H1 (cell line): ENCODE data around the gene HOXB6.

Source experiments
- CTCF ChIP-seq, 3 experiments: IDR thresholded peaks; 1 replicate in 2 of 3; 2 replicates in 1 of 3; pipeline versions ENCODE4 v1.5.1 to v1.6.1; 2011; ENCODE audit warnings: low read length in 3 of 3, mild to moderate bottlenecking in 3 of 3, inconsistent platforms in 2 of 3, low read depth in 1 of 3, moderate library complexity in 1 of 3; ENCODE audit not compliant: insufficient read depth in 1 of 3; ENCODE audit errors: control extremely low read depth in 1 of 3
- POLR2A ChIP-seq, 2 experiments: IDR thresholded peaks; 1 replicate in 1 of 2; 2 replicates in 1 of 2; pipeline ENCODE4 v1.6.1; 2011; ENCODE audit warnings: low read depth in 2 of 2, low read length in 2 of 2, mild to moderate bottlenecking in 2 of 2; ENCODE audit errors: control extremely low read depth in 1 of 2
- POLR2AphosphoS5 ChIP-seq: IDR thresholded peaks from 2 replicates; pipeline ENCODE4 v1.6.1; 2011; ENCODE audit warnings: low read depth, low read length

DNA sequence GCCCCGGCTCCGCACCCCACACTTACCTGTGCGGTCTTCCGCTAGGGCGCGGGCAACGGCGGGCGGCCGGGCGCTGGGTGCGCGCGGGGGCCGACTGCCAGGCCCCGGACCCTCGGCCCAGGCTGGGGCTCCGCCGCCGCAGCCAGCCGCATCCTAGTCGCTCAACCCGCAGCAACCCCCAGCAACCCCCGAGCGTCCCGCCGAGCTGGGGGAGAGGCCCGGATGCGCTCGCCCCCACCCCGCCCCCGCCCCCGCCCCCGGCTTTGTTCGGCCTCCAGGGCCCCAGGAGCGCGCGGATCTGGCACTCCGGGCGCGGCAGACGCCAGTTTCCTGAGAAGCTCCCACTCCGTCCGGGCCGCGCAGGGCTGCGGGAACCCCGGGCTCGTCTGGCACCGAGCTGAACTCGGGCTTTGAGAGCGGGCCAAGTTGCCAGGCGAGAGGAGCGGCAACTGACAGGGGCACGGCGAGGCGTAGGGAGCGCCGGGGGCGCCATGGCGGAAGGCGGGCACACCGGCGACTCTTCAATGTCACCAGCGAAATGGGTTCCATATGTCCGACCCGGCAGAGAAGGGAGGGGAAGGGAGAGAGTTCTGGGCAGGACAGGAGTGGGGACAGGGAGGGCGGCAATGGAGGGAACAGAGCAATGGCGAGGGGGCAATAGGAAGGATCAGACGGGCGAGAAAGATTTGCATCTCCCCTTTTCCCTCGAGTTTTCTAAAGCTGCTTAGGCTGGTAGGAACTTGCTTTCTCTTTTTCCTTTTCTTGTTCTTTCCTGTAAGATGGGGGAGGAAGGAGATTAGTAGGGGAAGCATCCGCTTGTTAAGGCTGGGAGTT lies 40.4 kb downstream of the HOXB6 start:
- TF ChIP-seq POLR2AphosphoS5 (no peak), POLR2A (IDR thresholded peaks at IDR 0.05; ENCODE audit: control extremely low read depth in 1 of 2, low read depth in 2 of 2, low read length in 2 of 2) (no peak), CTCF (IDR thresholded peaks at IDR 0.05; ENCODE audit: control extremely low read depth in 1 of 3, insufficient read depth in 1 of 3, low read depth in 1 of 3, low read length in 3 of 3) (no peak)
